HG03135 (cell line): Measurements from ENCODE around the gene HPCAL1.
"Not testable (repeated sequence)": the region's sequence is repeated elsewhere in the genome, so short reads cannot be mapped to it uniquely, and the experiment has no call there.

Source experiments
- ATAC-seq: cut with Tn5 transposase; IDR thresholded peaks from one replicate; pipeline ENCODE4 v1.9.1; 2021; ENCODE audit warnings: mild to moderate bottlenecking, moderate library complexity; ENCODE audit not compliant: unreplicated experiment

HPCAL1 gene

DNA sequence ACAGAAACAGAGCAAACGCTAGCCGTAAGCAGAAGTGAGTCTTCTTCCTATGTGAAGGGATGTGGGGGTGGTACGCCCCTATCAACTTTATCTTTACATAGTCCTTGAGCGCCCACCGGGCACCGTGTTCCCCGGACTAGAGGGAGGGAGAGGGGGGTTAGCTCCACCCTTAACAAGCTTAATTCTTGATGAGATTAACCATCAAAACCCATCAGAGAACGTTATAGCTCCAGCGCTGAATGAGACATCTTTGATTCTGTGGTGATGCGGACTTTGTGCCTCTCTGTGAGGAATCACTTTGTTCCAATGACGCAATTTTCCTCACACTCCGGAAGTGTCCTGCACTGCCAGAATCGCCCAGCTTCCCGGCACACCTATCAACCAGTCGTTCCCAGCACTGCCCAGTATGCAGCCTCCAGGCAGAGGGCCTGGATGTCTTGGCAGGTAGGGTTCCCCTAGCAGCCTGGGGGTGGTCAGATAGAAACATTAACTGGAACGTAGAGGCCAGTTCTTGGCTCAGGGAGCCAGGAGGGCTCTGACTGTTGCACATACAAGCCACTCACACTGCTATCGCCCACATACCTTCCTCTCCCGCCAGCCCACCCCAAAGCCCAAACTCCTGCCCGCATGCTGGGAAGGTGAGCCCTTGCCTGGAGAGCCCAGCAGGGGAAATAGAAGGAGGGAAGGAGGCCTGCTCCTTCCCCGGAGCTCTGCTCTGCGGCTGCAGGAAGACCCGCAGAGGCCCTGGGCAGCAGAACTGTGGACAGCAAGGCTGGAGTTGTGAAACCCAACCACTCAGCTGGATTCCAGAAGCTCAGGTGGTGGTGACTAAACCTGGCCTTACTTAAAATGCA lies 147.4 kb downstream of the HPCAL1 start:
- no peak for ATAC-seq

DNA sequence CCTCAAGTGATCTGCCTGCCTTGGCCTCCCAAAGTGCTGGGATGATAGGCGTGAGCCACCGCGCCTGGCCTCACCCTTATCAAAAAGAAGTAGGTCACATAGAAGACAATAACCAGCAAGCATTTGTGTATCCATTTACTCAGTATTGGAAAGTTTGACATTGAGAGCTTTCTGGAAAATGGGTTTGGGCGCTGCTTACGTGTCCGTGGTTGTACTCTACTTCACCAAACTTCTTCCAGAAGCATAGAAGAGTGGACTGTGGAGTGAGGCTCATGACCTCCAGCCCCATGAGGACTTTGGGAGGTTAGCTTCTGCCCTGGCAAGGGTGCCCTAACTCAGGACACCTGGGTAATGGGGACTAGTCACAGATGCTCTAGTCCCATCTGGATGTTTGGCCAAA lies 149.1 kb downstream of the HPCAL1 start:
- no peak for ATAC-seq

GRCh38 chr2:10452312-10452711 lies 149.6 kb downstream of the HPCAL1 start:
- no peak for ATAC-seq

- no peak for ATAC-seq
Observed at GRCh38 chr2:10452956-10453904, 150.5 kb downstream of the HPCAL1 start.

- no peak for ATAC-seq
Observed at GRCh38 chr2:10453905-10454298, 151.2 kb downstream of the HPCAL1 start.

- no peak for ATAC-seq
Observed at GRCh38 chr2:10454505-10454904, 151.8 kb downstream of the HPCAL1 start.

DNA sequence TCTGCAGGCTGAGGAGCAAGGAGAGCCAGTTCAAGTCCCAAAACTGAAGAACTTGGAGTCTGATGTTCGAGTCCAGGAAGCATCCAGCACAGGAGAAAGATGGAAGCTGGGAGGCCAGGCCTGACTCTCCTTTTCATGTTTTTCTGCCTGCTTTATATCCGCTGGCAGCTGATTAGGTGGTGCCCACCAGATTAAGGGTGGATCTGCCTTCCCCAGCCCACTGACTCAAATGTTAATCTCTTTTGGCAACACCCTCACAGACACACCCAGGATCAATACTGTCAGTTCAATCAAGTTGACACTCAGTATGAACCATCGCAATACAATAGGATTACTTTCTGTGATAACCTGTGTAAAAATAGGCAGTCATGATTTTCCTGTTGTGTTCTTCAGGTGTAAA lies 154.5 kb downstream of the HPCAL1 start:
- ATAC-seq = not testable (repeated sequence)

GRCh38 chr2:10457846-10458598 lies 155.3 kb downstream of the HPCAL1 start:
- no peak for ATAC-seq

- no peak for ATAC-seq
Observed at GRCh38 chr2:10460366-10460796, 157.7 kb downstream of the HPCAL1 start.

DNA sequence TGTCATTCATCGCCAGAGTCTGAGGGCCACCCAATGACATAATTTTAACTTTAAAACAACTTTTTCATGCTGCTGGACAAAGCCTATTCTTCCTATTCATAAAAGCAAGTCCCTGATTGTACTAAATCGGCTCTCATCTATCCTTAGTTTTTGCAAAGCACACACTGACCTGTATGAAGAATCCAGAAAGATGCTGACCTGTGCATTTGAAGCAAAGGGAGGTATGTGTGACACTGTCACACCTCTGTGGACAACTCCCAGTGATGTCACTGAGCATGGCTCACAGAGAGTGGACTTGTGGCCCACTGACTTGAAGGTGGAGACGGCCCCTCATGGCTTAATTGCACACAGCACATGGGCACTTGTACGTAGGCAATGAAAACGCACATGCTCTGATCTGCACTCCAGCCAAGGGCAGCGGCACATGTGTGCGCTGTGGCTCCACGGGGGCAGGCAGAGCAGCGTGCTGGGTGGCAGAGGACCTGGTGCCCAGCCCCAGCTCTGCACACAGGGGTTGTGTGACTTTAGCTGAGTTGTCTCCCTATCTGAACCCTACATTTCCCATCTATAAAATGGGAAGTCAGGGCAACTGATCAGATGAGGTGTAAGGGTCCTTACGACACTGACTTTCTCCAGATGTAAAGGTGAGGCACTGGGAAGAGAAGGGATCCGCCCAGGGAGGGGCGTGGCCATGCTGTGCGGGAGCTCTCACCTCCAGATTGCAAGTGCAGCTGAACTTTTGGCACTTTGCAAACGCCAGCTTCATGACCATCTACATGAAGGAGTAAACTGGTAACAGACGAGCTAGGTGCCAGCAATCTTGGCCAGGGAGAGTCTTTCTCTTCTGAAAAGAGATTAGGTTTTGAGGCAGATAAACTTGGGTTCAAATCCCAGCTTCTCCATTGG lies 159.7 kb downstream of the HPCAL1 start:
- ATAC-seq = no peak

- ATAC-seq = no peak
Observed at GRCh38 chr2:10465910-10466309, 163.2 kb downstream of the HPCAL1 start.

GRCh38 chr2:10466801-10467200 lies 164.1 kb downstream of the HPCAL1 start:
- no peak for ATAC-seq

GRCh38 chr2:10467401-10467800 lies 164.7 kb downstream of the HPCAL1 start:
- no peak for ATAC-seq

GRCh38 chr2:10469301-10469700 lies 166.6 kb downstream of the HPCAL1 start:
- ATAC-seq = no peak

- no peak for ATAC-seq
Observed at GRCh38 chr2:10469955-10470608, 167.4 kb downstream of the HPCAL1 start.

- no peak for ATAC-seq
Observed at GRCh38 chr2:10471046-10471571, 168.4 kb downstream of the HPCAL1 start.

GRCh38 chr2:10471955-10472354 lies 169.3 kb downstream of the HPCAL1 start:
- no peak for ATAC-seq

DNA sequence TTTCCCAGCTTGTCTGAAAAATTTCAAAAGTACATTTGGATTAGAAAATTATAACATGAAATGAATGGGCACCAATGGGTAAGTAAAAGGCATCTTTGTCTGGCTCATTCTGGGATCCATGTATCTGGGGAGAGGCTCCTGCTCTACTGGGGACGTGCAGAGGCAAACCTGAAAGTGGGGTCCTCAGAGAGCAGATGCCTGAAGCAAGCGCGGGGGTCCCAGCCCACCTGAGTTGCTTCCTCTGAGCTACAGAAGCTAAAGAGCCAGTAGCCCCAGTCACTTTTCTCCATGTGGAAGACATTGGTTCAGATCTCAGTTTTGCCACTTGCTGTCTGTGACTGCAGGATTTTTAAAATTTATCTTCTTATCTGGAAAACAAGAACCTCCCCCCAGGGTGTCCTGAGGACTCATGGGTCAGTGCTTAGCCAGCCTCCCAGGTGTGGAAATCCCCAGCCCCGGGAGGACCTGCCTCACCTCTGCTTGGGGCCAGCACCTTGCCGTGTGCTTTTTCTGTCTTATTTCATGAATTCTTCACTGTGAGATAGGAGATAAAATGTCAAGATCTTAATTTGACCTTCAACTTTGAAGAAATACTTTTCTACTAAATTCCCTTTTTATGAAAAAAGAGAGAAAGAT lies 170.5 kb downstream of the HPCAL1 start:
- no peak for ATAC-seq
